HG02884 (cell line): ENCODE measurements around the gene PARP1.

ENCODE experiments used
- ATAC-seq: cut with Tn5 transposase; IDR thresholded peaks from one replicate; pipeline ENCODE4 v1.9.1; 2021; ENCODE audit warnings: mild to moderate bottlenecking, moderate library complexity; ENCODE audit not compliant: unreplicated experiment

The PARP1 gene

GRCh38 chr1:226408285-226409184 is 642 bp upstream of the PARP1 start:
- no peak for ATAC-seq

GRCh38 chr1:226407199-226407496 is 745 bp downstream of the PARP1 start:
- peak; percentile 3 for ATAC-seq

GRCh38 chr1:226406401-226406881 is 1.5 kb downstream of the PARP1 start:
- ATAC-seq = no peak

GRCh38 chr1:226405411-226405988 is 2.4 kb downstream of the PARP1 start:
- no peak for ATAC-seq

- no peak for ATAC-seq
These were observed 3.0 kb downstream of the PARP1 start for GRCh38 chr1:226404904-226405222.

GRCh38 chr1:226404063-226404903 is 3.6 kb downstream of the PARP1 start:
- ATAC-seq = no peak

GRCh38 chr1:226403201-226404034 is 4.5 kb downstream of the PARP1 start:
- ATAC-seq = no peak

- no peak for ATAC-seq
These were observed 5.1 kb downstream of the PARP1 start for GRCh38 chr1:226402739-226403165.

GRCh38 chr1:226401355-226402303 is 6.3 kb downstream of the PARP1 start:
- no peak for ATAC-seq

GRCh38 chr1:226400519-226401354 is 7.2 kb downstream of the PARP1 start:
- ATAC-seq = no peak

- ATAC-seq = no peak
These were observed 9.8 kb downstream of the PARP1 start for GRCh38 chr1:226397955-226398636.

GRCh38 chr1:226397011-226397926 is 10.6 kb downstream of the PARP1 start:
- ATAC-seq = no peak

- ATAC-seq = no peak
These were observed 12.1 kb downstream of the PARP1 start for GRCh38 chr1:226395753-226396152.

- ATAC-seq = no peak
These were observed 13.4 kb downstream of the PARP1 start for GRCh38 chr1:226394462-226394861.

- ATAC-seq = no peak
These were observed 17.2 kb downstream of the PARP1 start for GRCh38 chr1:226390681-226391080.

GRCh38 chr1:226388131-226388530 is 19.8 kb downstream of the PARP1 start:
- ATAC-seq = no peak

- ATAC-seq = no peak
These were observed 23.2 kb downstream of the PARP1 start for GRCh38 chr1:226384717-226385116.
